MG63 (cell line): ENCODE data around the gene OSBPL3. TPM values are rescaled to one million over a fixed set of nuclear protein-coding genes. Genes with fewer than 3 reads are reported as not detected.
"Not testable (repeated sequence)": the region's sequence is repeated elsewhere in the genome, so short reads cannot be mapped to it uniquely, and the experiment has no call there.

Source experiments
- DNase-seq: peaks from one replicate; pipeline ENCODE4 v3.0.0-alpha.2; 2020
- H3K27me3 ChIP-seq: fragments of 250-450 bp; sonication (Bioruptor Pico); 2 replicates; pipeline ENCODE4 v1.5.1; 2020; ENCODE audit warnings: mild to moderate bottlenecking, moderate library complexity
- H3K36me3 ChIP-seq: fragments of 250-450 bp; sonication (Bioruptor Pico); 2 replicates; pipeline ENCODE4 v1.5.1; 2020; ENCODE audit warnings: mild to moderate bottlenecking, moderate library complexity
- H3K4me3 ChIP-seq: fragments of 250-450 bp; sonication (Bioruptor Pico); 2 replicates; pipeline ENCODE4 v1.5.1; 2020; ENCODE audit warnings: mild to moderate bottlenecking, moderate library complexity
- H3K9me3 ChIP-seq: fragments of 250-450 bp; sonication (Bioruptor Pico); 2 replicates; pipeline ENCODE4 v1.5.1; 2020; ENCODE audit warnings: mild to moderate bottlenecking, moderate library complexity
- total RNA-seq: library from RNA; depleted of rRNA; stranded (reverse); fragments of >200 nt; shearing (Covaris generic); gene quantifications from 2 replicates; pipeline ENCODE4 v1.2.3, GENCODE V29; 2014; ENCODE audit warnings: low replicate concordance

Gene OSBPL3
- total RNA-seq, 1 experiment from 2014 or later: 5.6 TPM

GRCh38 chr7:24917510-24918239, 62.3 kb downstream of the OSBPL3 start:
- Histone ChIP-seq H3K9me3 (no peaks in the 10 kb centered on the region), H3K27me3 (no peaks in the 10 kb centered on the region), H3K36me3 (no peaks in the 10 kb centered on the region), H3K4me3 (no peak overlapping the region)
- peak; percentile 19 for DNase-seq

DNA sequence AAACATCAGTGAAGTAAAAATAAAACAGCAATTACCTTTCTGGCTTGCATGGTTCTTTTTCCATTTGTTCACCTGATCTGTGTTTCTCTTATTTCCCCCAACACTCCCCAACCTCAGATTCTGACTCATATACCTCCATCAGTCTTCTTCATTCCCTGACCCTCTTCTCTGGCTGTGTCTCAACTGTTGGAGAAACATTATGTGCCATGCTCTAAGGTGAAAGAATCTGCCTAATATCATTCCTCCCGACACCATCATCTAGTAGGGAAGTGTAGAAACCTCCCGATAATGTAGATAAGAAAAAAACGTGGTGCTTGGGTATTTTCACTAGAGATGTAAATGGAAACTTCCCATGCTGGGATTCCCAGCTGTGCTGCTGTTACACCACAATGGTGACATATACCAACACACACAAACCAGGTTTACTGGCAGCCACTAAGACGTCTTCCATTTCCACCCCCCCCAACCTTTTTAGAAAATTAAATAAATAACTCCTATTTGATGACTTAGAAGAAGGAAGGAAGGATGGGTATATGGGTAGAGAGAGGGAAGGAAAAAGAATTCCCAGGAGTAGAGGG, 63.4 kb downstream of the OSBPL3 start:
- Histone ChIP-seq H3K4me3 (no peak overlapping the region), H3K27me3 (no peaks in the 10 kb centered on the region), H3K9me3 (no peaks in the 10 kb centered on the region), H3K36me3 (no peaks in the 10 kb centered on the region)
- no peak for DNase-seq

GRCh38 chr7:24914465-24914859, 65.5 kb downstream of the OSBPL3 start:
- Histone ChIP-seq H3K27me3 (no peaks in the 10 kb centered on the region), H3K9me3 (no peaks in the 10 kb centered on the region)
- no peak for DNase-seq

GRCh38 chr7:24913801-24914464, 66.0 kb downstream of the OSBPL3 start:
- no peaks in the 10 kb centered on the region for H3K9me3 ChIP-seq
- H3K27me3 ChIP-seq: no peaks in the 10 kb centered on the region
- H3K4me3 ChIP-seq: no peak overlapping the region
- DNase-seq: no peak
- 0 out of 2 replicates have a peak, but pooled peaks cover 3% of the 10 kb centered on the region for H3K36me3 ChIP-seq

More at GRCh38 chr7:24914465-24914859, 65.5 kb downstream of the OSBPL3 start:
- Histone ChIP-seq H3K4me3 (no peak overlapping the region), H3K36me3 (0 out of 2 replicates have a peak, but pooled peaks cover 3% of the 10 kb centered on the region)

DNA sequence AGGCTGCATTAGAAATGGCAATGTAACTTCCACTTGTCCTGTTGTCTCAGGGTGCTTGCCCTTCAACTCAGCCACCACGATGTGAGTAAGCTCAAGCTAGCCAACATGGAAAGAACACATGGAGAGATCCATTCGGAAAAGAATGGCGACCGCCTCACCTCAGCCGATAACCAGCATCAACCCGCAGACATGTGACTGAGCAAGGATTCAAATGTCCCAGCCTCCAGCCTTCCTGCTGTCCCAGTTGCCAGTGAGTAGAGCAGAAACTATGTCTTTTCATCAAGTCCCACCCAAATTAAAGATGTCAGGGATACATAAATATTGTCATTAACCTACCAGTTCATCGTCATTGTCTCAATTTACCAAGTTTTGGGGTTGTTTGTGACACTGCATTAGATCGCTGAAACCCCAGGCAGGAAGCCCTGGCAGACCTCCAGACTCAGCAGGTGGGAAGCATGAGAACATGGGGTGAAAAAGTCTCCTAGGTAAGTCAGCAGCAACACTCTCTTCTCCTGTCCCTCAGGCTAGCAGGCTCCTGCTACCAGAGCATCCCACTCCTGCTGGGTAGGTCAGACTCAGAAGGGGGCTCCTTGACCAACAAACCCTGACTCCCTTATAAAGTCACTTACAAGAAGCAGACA, 67.0 kb downstream of the OSBPL3 start:
- DNase-seq: peak; percentile 33
- H3K9me3 ChIP-seq: no peaks in the 10 kb centered on the region

GRCh38 chr7:24912424-24912823, 67.6 kb downstream of the OSBPL3 start:
- DNase-seq: no peak
- no peaks in the 10 kb centered on the region for H3K9me3 ChIP-seq
- no peaks in the 10 kb centered on the region for H3K27me3 ChIP-seq
- 0 out of 2 replicates have a peak, but pooled peaks cover 3% of the 10 kb centered on the region for H3K36me3 ChIP-seq
- no peak overlapping the region for H3K4me3 ChIP-seq

More for the DNA sequence above, 67.0 kb downstream of the OSBPL3 start:
- Histone ChIP-seq H3K27me3 (no peaks in the 10 kb centered on the region), H3K36me3 (0 out of 2 replicates have a peak, but pooled peaks cover 3% of the 10 kb centered on the region), H3K4me3 (no peak overlapping the region)

DNA sequence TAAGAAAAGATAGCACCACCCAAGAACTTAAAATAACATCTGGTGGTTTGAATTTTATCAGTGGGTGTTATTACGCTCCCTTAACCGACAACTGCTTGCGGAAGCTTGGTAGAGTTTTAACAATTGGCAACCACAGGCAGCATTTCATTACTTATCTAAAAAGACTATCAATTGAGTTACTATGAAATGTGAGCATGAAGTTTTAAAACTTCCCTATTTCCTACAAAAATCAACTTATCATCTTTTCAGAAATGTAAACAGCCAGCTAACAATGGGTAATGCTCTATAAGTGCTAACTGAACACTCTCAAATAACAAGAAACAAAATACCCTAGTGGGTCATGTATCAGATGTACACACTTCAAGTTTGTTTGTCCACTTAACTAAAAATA, 68.8 kb downstream of the OSBPL3 start:
- Histone ChIP-seq H3K9me3 (no peaks in the 10 kb centered on the region), H3K4me3 (no peak overlapping the region), H3K27me3 (no peaks in the 10 kb centered on the region), H3K36me3 (0 out of 2 replicates have a peak, but pooled peaks cover 3% of the 10 kb centered on the region)
- no peak for DNase-seq

- Histone ChIP-seq H3K4me3 (no peak overlapping the region), H3K36me3 (0 out of 2 replicates have a peak, but pooled peaks cover 3% of the 10 kb centered on the region), H3K9me3 (no peaks in the 10 kb centered on the region), H3K27me3 (no peaks in the 10 kb centered on the region)
- DNase-seq: no peak
These were observed 69.3 kb downstream of the OSBPL3 start for GRCh38 chr7:24910551-24911212.

DNA sequence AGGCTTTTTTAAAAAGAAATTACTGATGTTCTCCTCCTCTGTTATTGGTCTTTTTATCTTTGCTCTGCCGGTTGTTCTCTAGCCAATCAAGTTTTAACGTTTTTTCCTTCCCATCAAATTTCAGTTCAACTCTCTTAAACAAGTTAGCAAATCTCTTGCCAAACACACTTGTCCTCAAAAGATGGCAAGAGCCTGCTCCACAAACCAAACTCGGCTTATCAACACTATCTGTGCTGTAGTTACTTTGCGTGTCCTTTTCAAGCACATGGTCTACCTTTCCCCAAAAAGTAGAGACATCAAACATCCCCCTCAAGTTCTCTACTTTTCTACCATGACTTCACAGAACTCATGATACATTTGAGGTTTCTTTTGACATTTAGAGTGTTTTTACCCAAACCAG, 71.3 kb downstream of the OSBPL3 start:
- no peak for DNase-seq
- Histone ChIP-seq H3K27me3 (no peaks in the 10 kb centered on the region), H3K4me3 (no peak overlapping the region), H3K9me3 (no peaks in the 10 kb centered on the region), H3K36me3 (0 out of 2 replicates have a peak, but pooled peaks cover 3% of the 10 kb centered on the region)

DNA sequence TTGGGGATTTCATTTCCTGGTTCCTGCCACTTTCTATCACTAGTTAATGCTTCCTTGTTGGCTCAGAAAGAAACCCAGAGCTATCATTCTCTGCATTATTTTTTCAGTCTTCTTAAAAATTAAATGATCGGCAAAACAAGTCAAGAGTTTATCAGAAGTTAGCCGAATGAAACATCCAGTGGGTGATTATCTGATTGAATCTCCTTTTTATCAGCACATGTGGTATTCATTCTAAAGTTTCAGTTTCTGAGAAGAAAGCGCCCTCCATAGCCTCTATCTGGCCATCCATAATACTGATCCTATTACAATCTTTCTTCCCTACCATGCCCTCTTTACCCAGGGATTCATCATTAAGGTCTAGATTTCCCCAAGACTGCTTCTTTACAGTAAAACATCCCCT, 71.8 kb downstream of the OSBPL3 start:
- H3K4me3 ChIP-seq: no peak overlapping the region

DNA sequence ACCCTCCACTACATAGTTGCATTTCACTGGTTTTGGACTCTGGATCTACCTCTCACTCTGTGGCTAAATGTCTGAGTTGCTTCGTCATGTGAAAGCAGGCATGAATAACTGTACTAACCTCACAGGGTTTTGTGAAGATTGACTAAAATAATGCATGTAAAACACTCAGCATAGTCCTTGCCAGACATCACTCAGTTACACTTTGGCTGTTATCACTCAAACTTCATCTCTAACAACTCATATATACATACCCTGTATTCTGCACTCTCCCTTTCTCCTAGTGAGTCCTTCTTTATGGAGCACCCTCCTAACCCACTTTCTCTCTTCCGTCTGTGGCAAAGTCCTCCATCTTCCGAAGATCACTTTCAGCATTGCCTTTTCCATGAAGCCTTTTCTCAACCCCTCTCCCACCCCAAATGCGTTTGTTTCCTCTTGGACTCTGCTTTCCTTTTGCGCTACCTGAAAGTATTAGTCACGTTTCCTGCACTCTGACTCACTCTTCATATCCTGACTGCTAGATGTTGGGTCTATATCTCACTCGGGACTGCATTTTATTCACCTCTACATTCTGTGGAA, 72.6 kb downstream of the OSBPL3 start:
- Histone ChIP-seq H3K27me3 (no peaks in the 10 kb centered on the region), H3K36me3 (0 out of 2 replicates have a peak, but pooled peaks cover 3% of the 10 kb centered on the region), H3K4me3 (no peak overlapping the region), H3K9me3 (no peaks in the 10 kb centered on the region)
- no peak for DNase-seq

More for the DNA sequence above, 71.8 kb downstream of the OSBPL3 start:
- no peaks in the 10 kb centered on the region for H3K27me3 ChIP-seq
- no peak for DNase-seq
- H3K36me3 ChIP-seq: 0 out of 2 replicates have a peak, but pooled peaks cover 3% of the 10 kb centered on the region
- H3K9me3 ChIP-seq: no peaks in the 10 kb centered on the region

DNA sequence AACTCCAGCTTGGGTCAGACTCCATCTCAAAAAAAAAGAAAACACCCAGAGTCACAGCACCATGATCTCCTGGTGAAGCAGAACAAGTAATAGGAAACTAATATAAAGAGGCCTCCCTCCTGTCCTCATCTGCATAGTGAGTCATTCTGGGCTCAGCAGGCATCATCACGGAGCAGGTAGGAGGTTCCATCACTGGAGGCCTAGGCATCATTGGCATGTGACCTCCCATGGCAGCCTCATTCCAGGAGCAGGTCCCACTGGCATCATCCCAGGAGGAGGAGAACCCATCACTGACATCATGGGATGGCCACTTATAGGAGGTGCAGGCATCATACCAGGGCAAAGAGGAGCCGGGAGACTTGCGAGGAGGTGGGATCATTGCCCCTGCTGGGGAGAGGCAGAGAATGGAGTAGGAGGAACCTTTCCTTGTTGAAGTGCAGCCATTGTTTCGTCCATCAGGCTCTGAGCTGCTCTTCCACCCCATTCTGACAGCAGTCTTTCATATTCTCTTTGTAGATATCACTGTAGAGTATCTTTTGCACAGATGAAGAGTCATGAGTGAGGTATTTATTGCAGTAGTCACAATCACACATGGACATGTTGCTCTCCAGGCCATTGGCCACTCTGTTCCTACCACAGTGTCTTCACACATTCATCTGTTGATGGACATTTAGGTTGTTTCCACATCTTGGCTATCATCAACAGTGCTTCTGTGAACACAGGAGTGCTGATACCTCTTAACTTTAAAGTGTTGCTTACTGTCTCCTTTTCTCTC, 73.8 kb downstream of the OSBPL3 start:
- no peaks in the 10 kb centered on the region for H3K9me3 ChIP-seq
- no peaks in the 10 kb centered on the region for H3K27me3 ChIP-seq
- no peak overlapping the region for H3K4me3 ChIP-seq
- H3K36me3 ChIP-seq: 0 out of 2 replicates have a peak, but pooled peaks cover 3% of the 10 kb centered on the region
- DNase-seq: peak; percentile 9

- H3K9me3 ChIP-seq, H3K4me3 ChIP-seq: not testable (repeated sequence)
These were observed 76.0 kb downstream of the OSBPL3 start for GRCh38 chr7:24903992-24904391.

GRCh38 chr7:24903559-24903958, 76.4 kb downstream of the OSBPL3 start:
- no peak overlapping the region for H3K4me3 ChIP-seq
- no peaks in the 10 kb centered on the region for H3K36me3 ChIP-seq
- no peaks in the 10 kb centered on the region for H3K27me3 ChIP-seq
- no peak for DNase-seq
- no peaks in the 10 kb centered on the region for H3K9me3 ChIP-seq

More at GRCh38 chr7:24903992-24904391, 76.0 kb downstream of the OSBPL3 start:
- DNase-seq, H3K27me3 ChIP-seq, H3K36me3 ChIP-seq: not testable (repeated sequence)

DNA sequence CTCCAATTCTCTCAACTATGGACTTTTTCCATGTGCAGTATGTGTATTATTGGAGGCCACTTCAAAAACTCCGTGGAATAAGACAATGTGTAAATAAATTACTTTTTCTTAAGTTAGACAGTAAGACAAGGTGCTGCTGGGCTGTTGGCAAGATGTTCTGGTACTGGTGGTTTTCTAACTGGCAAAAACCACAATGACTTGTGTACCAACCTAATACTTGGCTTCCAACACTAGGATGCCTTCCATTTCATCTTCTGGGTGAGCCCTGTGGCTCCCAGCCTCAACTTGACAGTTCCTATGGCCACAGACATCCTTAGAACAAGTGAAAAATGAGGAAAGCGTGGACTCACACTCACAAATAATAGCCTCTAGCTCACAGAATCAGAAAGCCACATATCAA, 77.0 kb downstream of the OSBPL3 start:
- Histone ChIP-seq H3K36me3 (no peaks in the 10 kb centered on the region), H3K9me3 (no peaks in the 10 kb centered on the region), H3K27me3 (no peaks in the 10 kb centered on the region), H3K4me3 (no peak overlapping the region)
- no peak for DNase-seq
